HepG2 (cell line): ENCODE results near the gene ZNF383. TPM values are rescaled to one million over a fixed set of nuclear protein-coding genes. Genes with fewer than 3 reads are reported as not detected.
A peak's percentile ranks its signal among the peaks of the same experiment; 100 is the strongest.

Source experiments
- ARNTL ChIP-seq: sonication (generic); formaldehyde crosslinking; IDR thresholded peaks from 2 replicates; pipeline ENCODE4 v1.4.0; 2020; ENCODE audit warnings: mild to moderate bottlenecking, missing genetic modification reagents
- BRD4 ChIP-seq: sonication (generic); formaldehyde crosslinking; IDR thresholded peaks from 2 replicates; pipeline ENCODE4 v1.4.0; 2020; ENCODE audit warnings: missing genetic modification reagents
- CCDC6 ChIP-seq: sonication (generic); formaldehyde crosslinking; IDR thresholded peaks from 2 replicates; pipeline ENCODE4 v1.8.1; 2022; ENCODE audit warnings: mild to moderate bottlenecking, missing genetic modification reagents, moderate library complexity
- HNRNPK ChIP-seq: fragments of 200-400 bp; formaldehyde crosslinking; IDR thresholded peaks from 2 replicates; pipeline ENCODE4 v1.6.1; 2018; ENCODE audit warnings: low read length, low read depth, moderate library complexity, mild to moderate bottlenecking; ENCODE audit not compliant: poor library complexity, severe bottlenecking
- HOXA9 ChIP-seq: sonication (generic); formaldehyde crosslinking; IDR thresholded peaks from 2 replicates; pipeline ENCODE4 v1.8.1; 2022; ENCODE audit warnings: missing genetic modification reagents, mild to moderate bottlenecking, moderate library complexity, borderline replicate concordance
- MBNL3 ChIP-seq: fragments of 250-450 bp; sonication (Bioruptor Pico); conservative IDR thresholded peaks from 2 replicates; pipeline ENCODE4 v1.8.0; 2022; ENCODE audit warnings: mild to moderate bottlenecking, inconsistent platforms
- PTBP1 ChIP-seq: fragments of 200-400 bp; formaldehyde crosslinking; IDR thresholded peaks from 2 replicates; pipeline ENCODE4 v1.6.1; 2018; ENCODE audit warnings: low read length, low read depth; ENCODE audit not compliant: poor library complexity, severe bottlenecking
- TCF12 ChIP-seq, 2 experiments: fragments of 450-650 bp in 1 of 2; sonication (generic) in 1 of 2; formaldehyde crosslinking in 1 of 2; IDR thresholded peaks; 2 replicates each; pipeline versions ENCODE4 v1.6.1 to v1.8.0; 2017 to 2022; ENCODE audit warnings: antibody characterized with exemption in 1 of 2, mild to moderate bottlenecking in 1 of 2, missing genetic modification reagents in 1 of 2, moderate library complexity in 1 of 2
- ZFP36 ChIP-seq: fragments of 150-350 bp; IDR thresholded peaks from 2 replicates; pipeline ENCODE4 v1.6.1; 2018; ENCODE audit warnings: borderline replicate concordance, low read length, low read depth; ENCODE audit not compliant: partially characterized antibody
- ZNF33B ChIP-seq: sonication (generic); formaldehyde crosslinking; IDR thresholded peaks from 2 replicates; pipeline ENCODE4 v1.5.1; 2020; ENCODE audit warnings: mild to moderate bottlenecking, missing genetic modification reagents
- ZNF616 ChIP-seq: sonication (generic); formaldehyde crosslinking; IDR thresholded peaks from 2 replicates; pipeline ENCODE4 v1.5.0; 2020; ENCODE audit warnings: low read depth, mild to moderate bottlenecking, missing genetic modification reagents
- polyA plus RNA-seq, 8 experiments: library from polyadenylated mRNA; depleted of rRNA in 3 of 8; stranded (reverse) in 7 of 8; unstranded in 1 of 8; fragments of >200 nt; fragmentation: Illumina TruSeq in 4 of 8; extraction: Trizol in 4 of 8; gene quantifications; 2 replicates each; pipeline versions ENCODE4 v1.2.1 to v1.2.3, GENCODE V29; 2011 to 2016; ENCODE audit warnings: low read depth in 4 of 8, missing spikeins in 1 of 8, mixed read lengths in 1 of 8; ENCODE audit not compliant: insufficient read depth in 1 of 8
- total RNA-seq, 5 experiments: library from RNA; depleted of rRNA; stranded (reverse); fragments of >200 nt; fragmentation: Illumina TruSeq; extraction: Trizol; gene quantifications; 2 replicates each; pipeline ENCODE4 v1.2.3, GENCODE V29; 2016; ENCODE audit warnings: low read depth in 1 of 5
- TF ChIP-seq, protein P1 (sequence below): sonication (generic); formaldehyde crosslinking; IDR thresholded peaks from 2 replicates; pipeline ENCODE4 v1.4.0; 2020; ENCODE audit warnings: missing genetic modification reagents
- TF ChIP-seq, protein P2 (sequence below): sonication (generic); formaldehyde crosslinking; IDR thresholded peaks from 2 replicates; pipeline ENCODE4 v1.4.0; 2020; ENCODE audit warnings: missing genetic modification reagents
- TF ChIP-seq, protein P3 (sequence below): sonication (generic); formaldehyde crosslinking; IDR thresholded peaks from 2 replicates; pipeline ENCODE4 v1.5.0; 2020; ENCODE audit warnings: missing genetic modification reagents
- TF ChIP-seq, protein P4 (sequence below): IDR thresholded peaks from 2 replicates; pipeline ENCODE4 v1.6.1; 2016; ENCODE audit warnings: low read depth, borderline replicate concordance
- TF ChIP-seq, protein P5 (sequence below): sonication (generic); formaldehyde crosslinking; IDR thresholded peaks from 2 replicates; pipeline ENCODE4 v1.4.0; 2020; ENCODE audit warnings: mild to moderate bottlenecking, missing genetic modification reagents
- TF ChIP-seq, protein P6 (sequence below): sonication (generic); formaldehyde crosslinking; IDR thresholded peaks from 2 replicates; pipeline ENCODE4 v1.4.0; 2020; ENCODE audit warnings: missing genetic modification reagents, borderline replicate concordance

ZNF383 gene
- total and polyA plus RNA-seq, 2 of the 13 experiments (the other 11 are each of a cell fraction or from before 2014, with no cell fraction given) = 2.6 to 4.1 TPM

DNA sequence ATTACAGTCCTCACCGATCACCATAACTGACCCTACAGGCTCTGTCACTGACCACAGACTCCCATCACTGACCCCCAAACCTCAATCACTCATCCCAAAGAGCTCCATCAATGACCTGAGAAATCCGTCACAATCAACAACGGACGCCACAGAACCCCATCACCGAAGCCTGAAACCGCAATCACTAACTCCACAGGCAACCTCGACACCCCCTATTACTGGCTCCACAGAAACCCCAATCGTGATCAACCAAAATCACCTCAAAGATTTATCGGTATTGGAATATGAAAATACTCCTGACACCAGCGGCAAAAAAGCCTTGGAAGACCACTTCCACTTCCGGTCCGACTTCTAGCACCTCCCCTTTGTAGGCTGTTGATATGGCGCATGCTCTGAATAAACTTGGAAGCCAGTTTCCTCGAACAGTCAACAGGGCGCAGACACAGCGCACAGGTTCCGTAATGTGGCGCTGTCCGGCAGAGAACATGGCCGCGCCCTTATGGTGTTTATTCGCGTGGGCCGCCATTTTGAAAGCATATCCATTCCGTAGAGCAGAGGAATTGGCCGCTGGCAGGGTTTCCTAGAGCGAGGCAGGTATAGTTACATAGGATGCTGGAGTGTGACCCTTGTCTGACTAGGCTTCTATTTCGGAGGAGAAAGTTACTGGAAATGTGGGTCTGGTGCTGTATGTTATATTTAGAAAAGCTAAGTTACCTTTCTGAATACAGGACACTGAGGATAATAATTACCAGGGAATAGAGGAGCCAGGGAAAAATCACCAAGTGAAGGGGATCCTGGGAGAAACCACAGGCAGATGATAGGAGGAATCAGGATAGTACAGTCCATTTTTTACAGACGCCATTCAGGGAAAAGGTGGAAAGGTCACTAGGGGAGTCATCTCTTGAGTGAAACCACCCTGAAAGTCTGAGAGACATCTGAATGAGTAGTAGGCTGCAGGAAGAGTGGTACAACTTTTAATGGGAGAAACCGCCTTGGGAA, 45.3 kb upstream of the ZNF383 start, which contains the start of gene ZNF585A (continued):
- TF ChIP-seq TCF12 (IDR thresholded peaks at IDR 0.05) (no peak), TCF12 (CRISPR knock-in tag; IDR thresholded peaks at IDR 0.05) (no peak), CCDC6 (CRISPR knock-in tag) (0 out of 2 replicates have a peak, but pooled peaks have one; percentile 27), ZNF33B (CRISPR knock-in tag) (peak; percentile 40; the same call in 1 of the 2 replicates), PTBP1 (no peak), ZFP36 (no peak), HOXA9 (CRISPR knock-in tag) (no peak), BRD4 (CRISPR knock-in tag) (no peak), ARNTL (CRISPR knock-in tag) (no peak), ZNF616 (CRISPR knock-in tag) (no peak), MBNL3 (CRISPR knock-in tag) (no peak), HNRNPK (no peak)
- TF ChIP-seq, protein P1, sequence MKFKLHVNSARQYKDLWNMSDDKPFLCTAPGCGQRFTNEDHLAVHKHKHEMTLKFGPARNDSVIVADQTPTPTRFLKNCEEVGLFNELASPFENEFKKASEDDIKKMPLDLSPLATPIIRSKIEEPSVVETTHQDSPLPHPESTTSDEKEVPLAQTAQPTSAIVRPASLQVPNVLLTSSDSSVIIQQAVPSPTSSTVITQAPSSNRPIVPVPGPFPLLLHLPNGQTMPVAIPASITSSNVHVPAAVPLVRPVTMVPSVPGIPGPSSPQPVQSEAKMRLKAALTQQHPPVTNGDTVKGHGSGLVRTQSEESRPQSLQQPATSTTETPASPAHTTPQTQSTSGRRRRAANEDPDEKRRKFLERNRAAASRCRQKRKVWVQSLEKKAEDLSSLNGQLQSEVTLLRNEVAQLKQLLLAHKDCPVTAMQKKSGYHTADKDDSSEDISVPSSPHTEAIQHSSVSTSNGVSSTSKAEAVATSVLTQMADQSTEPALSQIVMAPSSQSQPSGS (CRISPR knock-in tag) = peak; percentile 43; the same call in 1 of the 2 replicates
- TF ChIP-seq, protein P2, sequence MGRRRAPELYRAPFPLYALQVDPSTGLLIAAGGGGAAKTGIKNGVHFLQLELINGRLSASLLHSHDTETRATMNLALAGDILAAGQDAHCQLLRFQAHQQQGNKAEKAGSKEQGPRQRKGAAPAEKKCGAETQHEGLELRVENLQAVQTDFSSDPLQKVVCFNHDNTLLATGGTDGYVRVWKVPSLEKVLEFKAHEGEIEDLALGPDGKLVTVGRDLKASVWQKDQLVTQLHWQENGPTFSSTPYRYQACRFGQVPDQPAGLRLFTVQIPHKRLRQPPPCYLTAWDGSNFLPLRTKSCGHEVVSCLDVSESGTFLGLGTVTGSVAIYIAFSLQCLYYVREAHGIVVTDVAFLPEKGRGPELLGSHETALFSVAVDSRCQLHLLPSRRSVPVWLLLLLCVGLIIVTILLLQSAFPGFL (CRISPR knock-in tag) = no peak
- TF ChIP-seq, protein P3, sequence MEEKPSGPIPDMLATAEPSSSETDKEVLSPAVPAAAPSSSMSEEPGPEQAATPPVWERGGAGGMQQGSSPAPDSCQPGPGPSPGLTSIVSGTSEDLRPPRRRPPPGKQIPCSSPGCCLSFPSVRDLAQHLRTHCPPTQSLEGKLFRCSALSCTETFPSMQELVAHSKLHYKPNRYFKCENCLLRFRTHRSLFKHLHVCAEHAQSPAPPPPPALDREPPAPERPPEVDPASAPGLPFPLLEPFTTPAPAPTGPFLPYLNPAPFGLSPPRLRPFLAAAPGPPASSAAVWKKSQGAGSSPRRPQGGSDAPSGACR (CRISPR knock-in tag) = no peak
- TF ChIP-seq, protein P4, sequence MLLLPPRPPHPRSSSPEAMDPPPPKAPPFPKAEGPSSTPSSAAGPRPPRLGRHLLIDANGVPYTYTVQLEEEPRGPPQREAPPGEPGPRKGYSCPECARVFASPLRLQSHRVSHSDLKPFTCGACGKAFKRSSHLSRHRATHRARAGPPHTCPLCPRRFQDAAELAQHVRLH (CRISPR knock-in tag) = no peak
- TF ChIP-seq, protein P5, sequence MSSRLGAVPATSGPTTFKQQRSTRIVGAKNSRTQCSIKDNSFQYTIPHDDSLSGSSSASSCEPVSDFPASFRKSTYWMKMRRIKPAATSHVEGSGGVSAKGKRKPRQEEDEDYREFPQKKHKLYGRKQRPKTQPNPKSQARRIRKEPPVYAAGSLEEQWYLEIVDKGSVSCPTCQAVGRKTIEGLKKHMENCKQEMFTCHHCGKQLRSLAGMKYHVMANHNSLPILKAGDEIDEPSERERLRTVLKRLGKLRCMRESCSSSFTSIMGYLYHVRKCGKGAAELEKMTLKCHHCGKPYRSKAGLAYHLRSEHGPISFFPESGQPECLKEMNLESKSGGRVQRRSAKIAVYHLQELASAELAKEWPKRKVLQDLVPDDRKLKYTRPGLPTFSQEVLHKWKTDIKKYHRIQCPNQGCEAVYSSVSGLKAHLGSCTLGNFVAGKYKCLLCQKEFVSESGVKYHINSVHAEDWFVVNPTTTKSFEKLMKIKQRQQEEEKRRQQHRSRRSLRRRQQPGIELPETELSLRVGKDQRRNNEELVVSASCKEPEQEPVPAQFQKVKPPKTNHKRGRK (CRISPR knock-in tag) = no peak
- TF ChIP-seq, protein P6, sequence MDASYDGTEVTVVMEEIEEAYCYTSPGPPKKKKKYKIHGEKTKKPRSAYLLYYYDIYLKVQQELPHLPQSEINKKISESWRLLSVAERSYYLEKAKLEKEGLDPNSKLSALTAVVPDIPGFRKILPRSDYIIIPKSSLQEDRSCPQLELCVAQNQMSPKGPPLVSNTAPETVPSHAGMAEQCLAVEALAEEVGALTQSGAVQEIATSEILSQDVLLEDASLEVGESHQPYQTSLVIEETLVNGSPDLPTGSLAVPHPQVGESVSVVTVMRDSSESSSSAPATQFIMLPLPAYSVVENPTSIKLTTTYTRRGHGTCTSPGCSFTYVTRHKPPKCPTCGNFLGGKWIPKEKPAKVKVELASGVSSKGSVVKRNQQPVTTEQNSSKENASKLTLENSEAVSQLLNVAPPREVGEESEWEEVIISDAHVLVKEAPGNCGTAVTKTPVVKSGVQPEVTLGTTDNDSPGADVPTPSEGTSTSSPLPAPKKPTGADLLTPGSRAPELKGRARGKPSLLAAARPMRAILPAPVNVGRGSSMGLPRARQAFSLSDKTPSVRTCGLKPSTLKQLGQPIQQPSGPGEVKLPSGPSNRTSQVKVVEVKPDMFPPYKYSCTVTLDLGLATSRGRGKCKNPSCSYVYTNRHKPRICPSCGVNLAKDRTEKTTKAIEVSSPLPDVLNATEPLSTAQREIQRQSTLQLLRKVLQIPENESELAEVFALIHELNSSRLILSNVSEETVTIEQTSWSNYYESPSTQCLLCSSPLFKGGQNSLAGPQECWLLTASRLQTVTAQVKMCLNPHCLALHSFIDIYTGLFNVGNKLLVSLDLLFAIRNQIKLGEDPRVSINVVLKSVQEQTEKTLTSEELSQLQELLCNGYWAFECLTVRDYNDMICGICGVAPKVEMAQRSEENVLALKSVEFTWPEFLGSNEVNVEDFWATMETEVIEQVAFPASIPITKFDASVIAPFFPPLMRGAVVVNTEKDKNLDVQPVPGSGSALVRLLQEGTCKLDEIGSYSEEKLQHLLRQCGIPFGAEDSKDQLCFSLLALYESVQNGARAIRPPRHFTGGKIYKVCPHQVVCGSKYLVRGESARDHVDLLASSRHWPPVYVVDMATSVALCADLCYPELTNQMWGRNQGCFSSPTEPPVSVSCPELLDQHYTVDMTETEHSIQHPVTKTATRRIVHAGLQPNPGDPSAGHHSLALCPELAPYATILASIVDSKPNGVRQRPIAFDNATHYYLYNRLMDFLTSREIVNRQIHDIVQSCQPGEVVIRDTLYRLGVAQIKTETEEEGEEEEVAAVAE (CRISPR knock-in tag) = peak; percentile 68; the same call in 1 of the 2 replicates
